GM19397 (cell line): ENCODE results near the gene ABCA7.

Experiments used
- ATAC-seq: cut with Tn5 transposase; IDR thresholded peaks from one replicate; pipeline ENCODE4 v1.9.1; 2021; ENCODE audit warnings: mild to moderate bottlenecking, moderate library complexity; ENCODE audit not compliant: unreplicated experiment

ABCA7 gene

DNA sequence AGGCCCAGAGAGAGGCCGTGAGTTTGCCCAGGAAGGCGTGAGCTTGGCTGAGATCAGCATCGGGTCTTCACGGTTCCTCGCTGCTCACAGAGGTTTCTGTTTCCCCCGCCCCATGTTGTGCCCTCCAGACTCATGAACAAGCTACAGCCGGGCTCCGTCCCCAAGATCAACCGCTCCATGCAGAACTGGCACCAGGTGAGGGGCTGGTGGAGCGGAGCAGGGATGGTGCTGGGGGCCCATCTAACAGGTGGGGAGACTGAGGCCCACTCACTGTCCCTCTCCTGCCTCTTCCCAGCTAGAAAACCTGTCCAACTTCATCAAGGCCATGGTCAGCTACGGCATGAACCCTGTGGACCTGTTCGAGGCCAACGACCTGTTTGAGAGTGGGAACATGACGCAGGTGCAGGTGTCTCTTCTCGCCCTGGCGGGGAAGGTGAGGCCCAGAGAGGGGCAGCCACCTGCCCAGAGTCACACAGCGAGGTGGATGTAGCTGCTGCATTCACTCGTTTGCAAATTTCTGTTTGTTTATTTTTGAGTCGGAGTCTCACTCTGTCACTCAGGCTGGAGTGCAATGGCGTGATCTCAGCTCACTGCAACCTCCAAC is 7.5 kb upstream of the ABCA7 start:
- no peak for ATAC-seq

GRCh38 chr19:1035998-1036621 is 3.8 kb upstream of the ABCA7 start:
- ATAC-seq = no peak

- no peak for ATAC-seq
Measured at GRCh38 chr19:1037621-1038064, 2.3 kb upstream of the ABCA7 start.

- ATAC-seq = no peak
Measured at GRCh38 chr19:1038978-1039645, 795 bp upstream of the ABCA7 start.

DNA sequence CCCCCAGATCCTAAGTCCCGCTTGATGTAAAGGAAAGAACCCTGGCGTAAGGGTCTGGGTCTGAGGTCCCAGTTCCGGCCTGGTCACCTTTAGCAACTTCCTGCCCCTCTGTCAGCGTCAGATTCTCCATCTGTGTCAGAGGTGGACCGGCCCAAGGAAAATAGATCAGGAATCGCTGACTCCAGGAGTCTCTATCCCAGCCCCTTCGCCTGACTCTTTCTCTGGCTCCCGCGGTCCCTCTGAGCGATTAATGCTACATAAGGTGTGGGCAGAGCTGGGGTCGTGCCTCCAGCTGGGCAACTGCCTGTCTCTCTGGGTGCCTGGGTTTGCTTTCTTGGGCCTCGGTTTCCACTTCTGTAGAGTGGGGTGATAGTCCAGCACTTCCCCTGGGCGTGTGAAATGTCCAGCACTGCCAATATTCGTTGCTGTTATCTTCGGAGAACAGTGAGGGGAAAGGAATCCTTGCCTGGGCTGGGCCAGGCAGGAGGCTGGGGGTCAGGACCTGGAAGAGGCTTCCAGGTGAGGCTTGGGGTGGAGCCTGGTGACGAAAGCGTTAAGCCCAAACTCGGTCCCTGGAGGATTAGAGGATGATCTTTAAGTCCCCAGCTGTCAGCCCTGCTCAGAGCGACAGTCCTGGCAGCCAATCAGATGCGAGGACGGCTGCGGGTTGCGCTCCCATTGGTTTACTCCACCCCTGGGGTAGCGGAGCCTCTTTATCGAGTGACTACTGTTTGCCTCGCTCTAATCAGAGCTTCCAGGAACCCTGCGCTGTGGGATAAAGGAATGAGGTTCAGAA is 767 bp downstream of the ABCA7 start:
- ATAC-seq = peak; percentile 45

- no peak for ATAC-seq
Measured at GRCh38 chr19:1041272-1041834, 1.4 kb downstream of the ABCA7 start.

DNA sequence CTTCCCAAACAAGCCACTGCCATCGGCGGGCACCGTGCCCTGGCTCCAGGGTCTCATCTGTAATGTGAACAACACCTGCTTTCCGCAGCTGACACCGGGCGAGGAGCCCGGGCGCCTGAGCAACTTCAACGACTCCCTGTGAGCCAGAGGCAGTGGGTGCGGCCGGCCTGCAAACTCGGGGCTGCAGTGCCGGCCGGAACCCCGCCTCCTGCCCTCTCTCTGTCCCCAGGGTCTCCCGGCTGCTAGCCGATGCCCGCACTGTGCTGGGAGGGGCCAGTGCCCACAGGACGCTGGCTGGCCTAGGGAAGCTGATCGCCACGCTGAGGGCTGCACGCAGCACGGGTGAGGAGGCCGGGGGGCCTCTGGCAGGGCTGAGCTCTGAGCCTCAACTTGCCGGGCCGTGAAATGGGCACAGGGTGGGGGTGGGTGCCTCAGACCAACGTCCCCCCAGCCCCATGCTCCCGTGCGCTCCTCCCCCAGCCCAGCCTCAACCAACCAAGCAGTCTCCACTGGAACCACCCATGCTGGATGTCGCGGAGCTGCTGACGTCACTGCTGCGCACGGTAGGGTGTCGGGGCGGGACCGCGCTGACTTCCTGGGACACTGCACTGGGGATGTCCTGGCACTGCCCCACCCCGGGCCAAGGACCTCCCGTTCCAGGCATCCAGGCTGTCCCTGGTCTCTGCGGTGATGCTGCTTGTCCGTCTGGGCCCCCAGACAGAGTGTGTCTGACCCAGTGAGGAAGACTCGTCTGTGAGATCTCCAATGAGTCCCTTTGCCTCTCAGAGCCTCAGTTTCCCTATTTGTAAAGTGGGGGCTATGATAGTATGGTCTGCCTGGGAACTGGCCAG is 2.2 kb downstream of the ABCA7 start:
- ATAC-seq = no peak

- no peak for ATAC-seq
Measured at GRCh38 chr19:1042689-1043511, 3.0 kb downstream of the ABCA7 start.

GRCh38 chr19:1045247-1045603 is 5.3 kb downstream of the ABCA7 start:
- no peak for ATAC-seq

GRCh38 chr19:1046117-1046626 is 6.3 kb downstream of the ABCA7 start:
- no peak for ATAC-seq

DNA sequence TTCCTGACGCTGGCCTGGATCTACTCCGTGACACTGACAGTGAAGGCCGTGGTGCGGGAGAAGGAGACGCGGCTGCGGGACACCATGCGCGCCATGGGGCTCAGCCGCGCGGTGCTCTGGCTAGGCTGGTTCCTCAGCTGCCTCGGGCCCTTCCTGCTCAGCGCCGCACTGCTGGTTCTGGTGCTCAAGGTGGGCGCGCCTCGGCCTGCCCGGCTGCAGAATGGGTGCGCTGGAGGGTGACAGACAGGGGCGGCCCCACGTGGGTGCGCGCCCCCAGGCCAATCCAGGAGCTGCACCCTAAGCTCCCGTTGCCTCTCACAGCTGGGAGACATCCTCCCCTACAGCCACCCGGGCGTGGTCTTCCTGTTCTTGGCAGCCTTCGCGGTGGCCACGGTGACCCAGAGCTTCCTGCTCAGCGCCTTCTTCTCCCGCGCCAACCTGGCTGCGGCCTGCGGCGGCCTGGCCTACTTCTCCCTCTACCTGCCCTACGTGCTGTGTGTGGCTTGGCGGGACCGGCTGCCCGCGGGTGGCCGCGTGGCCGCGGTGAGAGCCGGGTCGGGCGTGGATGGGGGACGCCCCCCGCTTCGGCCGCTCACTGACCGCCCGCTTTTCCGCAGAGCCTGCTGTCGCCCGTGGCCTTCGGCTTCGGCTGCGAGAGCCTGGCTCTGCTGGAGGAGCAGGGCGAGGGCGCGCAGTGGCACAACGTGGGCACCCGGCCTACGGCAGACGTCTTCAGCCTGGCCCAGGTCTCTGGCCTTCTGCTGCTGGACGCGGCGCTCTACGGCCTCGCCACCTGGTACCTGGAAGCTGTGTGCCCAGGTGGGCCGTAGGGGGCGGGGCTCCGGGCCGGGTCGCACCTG is 7.2 kb downstream of the ABCA7 start:
- ATAC-seq = no peak

- ATAC-seq = no peak
Measured at GRCh38 chr19:1047696-1048147, 7.8 kb downstream of the ABCA7 start.

GRCh38 chr19:1049106-1049505 is 9.2 kb downstream of the ABCA7 start:
- no peak for ATAC-seq

DNA sequence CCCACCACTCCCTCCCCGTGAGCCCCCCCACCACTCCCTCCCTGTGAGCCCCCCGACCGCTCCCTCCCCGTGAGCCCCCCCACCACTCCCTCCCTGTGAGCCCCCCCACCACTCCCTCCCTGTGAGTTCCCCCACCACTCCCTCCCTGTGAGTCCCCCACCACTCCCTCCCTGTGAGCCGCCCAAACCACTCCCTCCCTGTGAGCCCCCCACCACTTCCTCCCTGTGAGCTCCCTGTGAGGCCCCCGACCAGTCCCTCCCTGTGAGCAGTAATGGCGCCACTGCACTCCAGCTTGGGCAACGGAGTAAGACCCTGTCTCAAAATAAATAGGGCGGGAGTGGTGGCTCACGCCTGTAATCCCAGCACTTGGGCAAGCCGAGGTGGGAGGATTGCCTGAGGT is 9.9 kb downstream of the ABCA7 start:
- no peak for ATAC-seq

DNA sequence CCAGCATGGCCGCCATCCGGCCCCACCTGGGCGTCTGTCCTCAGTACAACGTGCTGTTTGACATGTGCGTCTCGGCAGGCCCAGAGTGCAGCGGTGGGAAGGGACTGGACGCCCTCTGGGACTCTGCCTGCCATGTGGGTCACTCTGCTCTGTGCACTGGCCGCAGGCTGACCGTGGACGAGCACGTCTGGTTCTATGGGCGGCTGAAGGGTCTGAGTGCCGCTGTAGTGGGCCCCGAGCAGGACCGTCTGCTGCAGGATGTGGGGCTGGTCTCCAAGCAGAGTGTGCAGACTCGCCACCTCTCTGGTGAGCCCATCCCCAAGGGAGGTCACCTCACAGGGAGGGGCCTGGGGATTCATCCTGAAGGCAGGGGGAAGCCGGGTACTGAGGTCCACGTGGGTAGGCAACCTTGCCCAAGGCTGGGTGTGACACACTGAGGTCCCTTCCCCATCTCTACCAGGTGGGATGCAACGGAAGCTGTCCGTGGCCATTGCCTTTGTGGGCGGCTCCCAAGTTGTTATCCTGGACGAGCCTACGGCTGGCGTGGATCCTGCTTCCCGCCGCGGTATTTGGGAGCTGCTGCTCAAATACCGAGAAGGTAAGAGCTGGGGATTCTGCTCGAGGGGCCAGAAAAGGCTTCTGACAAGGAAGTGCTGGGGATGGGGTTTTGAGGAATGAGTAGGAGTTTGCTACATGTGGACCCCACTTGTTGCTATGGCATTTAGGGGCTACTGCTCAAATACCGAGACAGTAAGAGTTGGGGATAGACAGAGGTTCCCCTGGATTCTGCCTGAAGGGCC is 11.3 kb downstream of the ABCA7 start:
- ATAC-seq = no peak

DNA sequence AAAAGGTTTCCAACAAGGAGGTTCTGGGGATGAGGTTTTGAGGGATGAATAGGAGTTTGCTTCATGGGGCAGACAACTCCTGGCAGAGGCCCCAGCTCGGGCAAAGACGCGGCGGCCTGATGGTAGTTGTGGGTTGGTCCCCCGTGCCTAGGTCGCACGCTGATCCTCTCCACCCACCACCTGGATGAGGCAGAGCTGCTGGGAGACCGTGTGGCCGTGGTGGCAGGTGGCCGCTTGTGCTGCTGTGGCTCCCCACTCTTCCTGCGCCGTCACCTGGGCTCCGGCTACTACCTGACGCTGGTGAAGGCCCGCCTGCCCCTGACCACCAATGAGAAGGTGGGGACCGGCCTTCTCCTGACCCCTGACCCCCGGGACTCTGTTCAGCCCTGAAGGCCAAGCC is 11.9 kb downstream of the ABCA7 start:
- ATAC-seq = no peak

DNA sequence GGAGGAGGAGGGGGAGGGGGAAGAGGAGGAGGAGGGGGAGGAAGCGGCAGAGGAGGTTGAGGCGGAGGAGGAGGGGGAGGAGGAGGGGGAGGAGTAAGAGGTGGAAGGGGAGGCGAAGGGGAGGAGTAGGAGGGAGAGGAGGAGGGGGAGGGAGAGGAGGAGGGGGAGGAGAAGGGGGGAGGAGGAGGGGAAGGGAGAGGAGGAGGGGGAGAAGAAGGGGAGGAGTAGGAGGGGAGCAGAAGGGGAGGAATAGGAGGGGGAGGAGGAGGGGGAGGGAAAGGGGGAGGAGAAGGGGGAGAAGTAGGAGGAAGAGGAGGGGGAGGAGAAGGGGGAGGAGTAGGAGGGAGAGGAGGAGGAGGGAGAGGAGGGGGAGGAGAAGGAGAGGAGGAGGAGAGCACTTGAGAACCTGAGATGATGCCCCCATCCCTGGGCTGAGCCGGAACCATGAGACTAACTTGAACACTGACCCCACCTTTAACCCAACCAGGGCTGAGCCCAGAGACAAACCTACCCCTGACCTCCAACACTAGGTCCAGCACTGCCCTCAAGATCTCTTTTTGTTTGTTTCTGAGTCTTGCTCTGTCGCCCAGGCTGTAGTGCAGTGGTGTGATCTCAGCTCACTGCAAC is 12.6 kb downstream of the ABCA7 start:
- no peak for ATAC-seq
